Right atrium auricular region (tissue), 2 donors: Measurements from ENCODE around the gene CCHCR1. TPM values are rescaled to one million over a fixed set of nuclear protein-coding genes. Genes with fewer than 3 reads are reported as not detected.

Experiments
- DNase-seq: peaks from one replicate; pipeline ENCODE4 v3.0.0-alpha.2; 2019; ENCODE audit warnings: low spot score
- H3K27ac ChIP-seq, 2 donors: fragments of 200-600 bp; sonication (generic); 1 replicate in 1 of 2; 2 replicates in 1 of 2; pipeline ENCODE4 v1.5.1; 2016 to 2019
- H3K27me3 ChIP-seq, 2 donors: fragments of 200-600 bp; sonication (generic); one replicate each; pipeline versions ENCODE4 v1.5.1 to v1.6.0; 2017 to 2019
- H3K36me3 ChIP-seq: fragments of 200-600 bp; sonication (generic); one replicate; pipeline ENCODE4 v1.5.1; 2016
- H3K4me1 ChIP-seq, 2 donors: fragments of 200-600 bp; sonication (generic); one replicate each; pipeline versions ENCODE4 v1.5.1 to v1.6.0; 2017 to 2019
- H3K4me3 ChIP-seq, 2 donors: fragments of 200-600 bp; sonication (generic); 1 replicate in 1 of 2; 2 replicates in 1 of 2; pipeline ENCODE4 v1.5.1; 2017 to 2019; ENCODE audit warnings: mild to moderate bottlenecking in 1 of 2, moderate library complexity in 1 of 2
- H3K9me3 ChIP-seq, 2 donors: fragments of 200-600 bp; sonication (generic); one replicate each; pipeline ENCODE4 v1.5.1; 2019
- total RNA-seq, 2 donors: library from RNA; depleted of rRNA; stranded (reverse); fragments of >200 nt; gene quantifications; one replicate each; pipeline ENCODE4 v1.1.0, GENCODE V29; 2016
- TF ChIP-seq, protein P1 (sequence below), 2 donors: fragments of 200-600 bp; sonication (generic); IDR thresholded peaks; one replicate each; pipeline ENCODE4 v1.5.1; 2019; ENCODE audit warnings: antibody characterized with exemption in 2 of 2

The CCHCR1 gene
- total RNA-seq, 2 donors from 2014 or later = 7.6 to 9.1 TPM

DNA sequence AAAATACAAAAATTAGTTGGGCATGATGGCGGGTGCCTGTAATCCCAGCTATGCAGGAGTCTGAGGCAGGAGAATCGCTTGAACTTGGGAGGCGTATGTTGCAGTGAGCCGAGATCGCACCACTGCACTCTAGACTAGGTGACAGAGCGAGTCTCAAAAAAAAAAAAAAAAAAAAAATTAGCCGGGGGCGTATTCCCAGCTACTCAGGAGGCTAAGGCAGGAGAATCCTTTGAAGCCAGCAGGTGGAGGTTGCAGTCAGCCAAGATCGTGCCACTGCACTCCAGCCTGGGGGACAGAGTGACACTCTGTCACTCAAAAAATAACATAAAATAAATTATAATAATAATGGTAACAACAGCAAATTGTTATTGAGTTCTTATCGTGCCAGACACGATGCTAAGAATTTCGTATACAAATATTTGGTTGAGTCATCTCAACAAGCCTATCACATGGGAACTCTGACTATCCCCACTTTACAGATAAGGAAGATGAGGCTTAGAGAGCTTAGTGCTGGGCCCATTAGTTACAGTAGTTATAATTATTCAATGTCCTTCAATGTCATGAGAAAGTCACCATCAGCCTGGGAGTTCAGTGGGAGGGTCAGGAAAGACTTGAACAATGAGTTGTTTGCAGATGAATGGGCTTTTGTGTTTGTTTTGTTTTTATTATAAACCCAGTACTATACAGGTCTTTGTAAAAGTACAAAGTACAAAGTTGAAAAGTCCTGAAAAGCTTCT lies 64.7 kb downstream of the CCHCR1 start:
- Histone ChIP-seq H3K36me3 (no peaks in the 10 kb centered on the region), H3K27me3 (no peaks in the 10 kb centered on the region), H3K4me3 (no peak overlapping the region), H3K27ac (no peak overlapping the region), H3K9me3 (no peaks in the 10 kb centered on the region), H3K4me1 (peaks cover 0 to 12% of the 10 kb centered on the region in 2 donors)
- no peak for DNase-seq
- TF ChIP-seq, protein P1, sequence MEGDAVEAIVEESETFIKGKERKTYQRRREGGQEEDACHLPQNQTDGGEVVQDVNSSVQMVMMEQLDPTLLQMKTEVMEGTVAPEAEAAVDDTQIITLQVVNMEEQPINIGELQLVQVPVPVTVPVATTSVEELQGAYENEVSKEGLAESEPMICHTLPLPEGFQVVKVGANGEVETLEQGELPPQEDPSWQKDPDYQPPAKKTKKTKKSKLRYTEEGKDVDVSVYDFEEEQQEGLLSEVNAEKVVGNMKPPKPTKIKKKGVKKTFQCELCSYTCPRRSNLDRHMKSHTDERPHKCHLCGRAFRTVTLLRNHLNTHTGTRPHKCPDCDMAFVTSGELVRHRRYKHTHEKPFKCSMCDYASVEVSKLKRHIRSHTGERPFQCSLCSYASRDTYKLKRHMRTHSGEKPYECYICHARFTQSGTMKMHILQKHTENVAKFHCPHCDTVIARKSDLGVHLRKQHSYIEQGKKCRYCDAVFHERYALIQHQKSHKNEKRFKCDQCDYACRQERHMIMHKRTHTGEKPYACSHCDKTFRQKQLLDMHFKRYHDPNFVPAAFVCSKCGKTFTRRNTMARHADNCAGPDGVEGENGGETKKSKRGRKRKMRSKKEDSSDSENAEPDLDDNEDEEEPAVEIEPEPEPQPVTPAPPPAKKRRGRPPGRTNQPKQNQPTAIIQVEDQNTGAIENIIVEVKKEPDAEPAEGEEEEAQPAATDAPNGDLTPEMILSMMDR (IDR thresholded peaks at IDR 0.05) = no peak

Other genes with a start within 250 kb of the CCHCR1 start
- gene GTF2H4, start 249.6 kb downstream of the CCHCR1 start, total RNA-seq = 1 to 10 TPM; 3.6 to 4.0 TPM
- gene VARS2, start 243.6 kb downstream of the CCHCR1 start, total RNA-seq = 10 to 100 TPM; 12.1 to 13.6 TPM
- not detected for gene SFTA2, start 225.6 kb downstream of the CCHCR1 start, total RNA-seq
- not detected for gene MUCL3, start 216.8 kb downstream of the CCHCR1 start, total RNA-seq
- gene MUC21, start 174.1 kb downstream of the CCHCR1 start, total RNA-seq = not detected
- gene MUC22, start 147.3 kb downstream of the CCHCR1 start, total RNA-seq = not detected
- not detected for gene C6orf15, start 45.2 kb downstream of the CCHCR1 start, total RNA-seq
- gene PSORS1C1, start 43.0 kb downstream of the CCHCR1 start, total RNA-seq = 1 to 10 TPM in 1 of 2 donors, under 1 TPM in 1; 0.33 to 1.5 TPM
- not detected for gene CDSN, start 37.4 kb downstream of the CCHCR1 start, total RNA-seq
- gene PSORS1C2, start 18.7 kb downstream of the CCHCR1 start, total RNA-seq = not detected
- gene TCF19, start 787 bp upstream of the CCHCR1 start, total RNA-seq = 1 to 10 TPM; 1.5 to 1.6 TPM
- not detected for gene POU5F1, start 12.9 kb upstream of the CCHCR1 start, total RNA-seq
- 100 to 1,000 TPM; 122 to 503 TPM for gene HLA-C, start 114.3 kb upstream of the CCHCR1 start, total RNA-seq
- gene HLA-B, start 199.4 kb upstream of the CCHCR1 start, total RNA-seq = 100 to 1,000 TPM; 297 to 584 TPM
- 10 to 100 TPM; 11.1 to 15.1 TPM for gene MICA, start 245.8 kb upstream of the CCHCR1 start, total RNA-seq